Measurements from ENCODE around the gene LRIT1. TPM values are rescaled to one million over a fixed set of nuclear protein-coding genes. Genes with fewer than 3 reads are reported as not detected.

The LRIT1 gene
- total RNA-seq, 1 donor from 2014 or later: not detected

- DNase-seq (ENCODE audit: low read depth, low spot score): peak; percentile 41
- H3K27ac Mint-ChIP-seq (ENCODE audit: unreplicated experiment): peak within 1 kb of the TSS; percentile 52
- peaks cover 5% of the 10 kb centered on the region for H3K27me3 Mint-ChIP-seq (ENCODE audit: low read depth)
- TF ChIP-seq CTCF (conservative IDR thresholded peaks at IDR 0.05): no peak
- H3K4me3 Mint-ChIP-seq: peak within 1 kb of the TSS; percentile 70
- peaks cover 30% of the 10 kb centered on the region for H3K4me1 Mint-ChIP-seq
- H3K36me3 Mint-ChIP-seq (ENCODE audit: low read depth): no peaks in the 10 kb centered on the region
- no peaks in the 10 kb centered on the region for H3K9me3 Mint-ChIP-seq
These were observed 3.4 kb upstream of the LRIT1 start, which contains the start of gene RGR for GRCh38 chr10:84244651-84245270. TSS of gene RGR (plus strand) at chr10:84245053. CDS start at chr10:84245091, 38 bp downstream.

DNA sequence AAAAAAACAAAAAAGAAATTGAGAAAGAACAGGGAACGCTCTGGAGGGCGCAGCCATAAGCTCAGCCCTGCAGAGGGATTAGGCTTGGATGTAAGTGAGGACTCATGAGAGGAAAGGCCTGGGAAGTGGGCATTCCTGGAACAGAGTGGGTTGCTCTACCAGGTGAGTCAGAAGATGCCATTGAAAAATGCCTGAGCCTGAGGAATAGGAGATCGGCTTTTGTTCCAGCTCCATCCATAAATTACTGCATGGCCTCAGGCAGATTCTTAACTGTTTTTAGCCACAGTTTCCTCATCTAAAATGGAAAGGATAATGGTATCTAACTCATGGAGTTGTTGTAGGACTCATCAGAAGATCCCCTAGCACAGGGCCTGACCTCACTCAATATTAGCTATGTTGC, 2.4 kb upstream of the LRIT1 start:
- Mint-ChIP-seq H3K4me3 (no peak overlapping the region), H3K4me1 (peaks cover 30% of the 10 kb centered on the region), H3K9me3 (no peaks in the 10 kb centered on the region), H3K27me3 (ENCODE audit: low read depth) (peaks cover 5% of the 10 kb centered on the region), H3K36me3 (ENCODE audit: low read depth) (no peaks in the 10 kb centered on the region), H3K27ac (ENCODE audit: unreplicated experiment) (no peak overlapping the region)
- no peak for TF ChIP-seq CTCF (conservative IDR thresholded peaks at IDR 0.05)
- DNase-seq (ENCODE audit: low read depth, low spot score): no peak

- no peaks in the 10 kb centered on the region for H3K9me3 Mint-ChIP-seq
- peaks cover 9% of the 10 kb centered on the region for H3K27me3 Mint-ChIP-seq (ENCODE audit: low read depth)
- H3K4me1 Mint-ChIP-seq: peaks cover 7% of the 10 kb centered on the region
- no peak for TF ChIP-seq CTCF (conservative IDR thresholded peaks at IDR 0.05)
- DNase-seq (ENCODE audit: low read depth, low spot score): no peak
- H3K36me3 Mint-ChIP-seq (ENCODE audit: low read depth): no peaks in the 10 kb centered on the region
- H3K4me3 Mint-ChIP-seq: no peak overlapping the region
- H3K27ac Mint-ChIP-seq (ENCODE audit: unreplicated experiment): no peak overlapping the region
These were observed 2.4 kb downstream of the LRIT1 start for GRCh38 chr10:84238909-84239308.

GRCh38 chr10:84237199-84238051, 3.9 kb downstream of the LRIT1 start:
- H3K27ac Mint-ChIP-seq (ENCODE audit: unreplicated experiment): no peak overlapping the region
- TF ChIP-seq CTCF (conservative IDR thresholded peaks at IDR 0.05): peak; percentile 42
- H3K9me3 Mint-ChIP-seq: no peaks in the 10 kb centered on the region
- no peaks in the 10 kb centered on the region for H3K4me1 Mint-ChIP-seq
- DNase-seq (ENCODE audit: low read depth, low spot score): no peak
- H3K36me3 Mint-ChIP-seq (ENCODE audit: low read depth): no peaks in the 10 kb centered on the region
- H3K4me3 Mint-ChIP-seq: no peak overlapping the region
- peaks cover 9% of the 10 kb centered on the region for H3K27me3 Mint-ChIP-seq (ENCODE audit: low read depth)

- H3K36me3 Mint-ChIP-seq (ENCODE audit: low read depth): no peaks in the 10 kb centered on the region
- H3K4me1 Mint-ChIP-seq: no peaks in the 10 kb centered on the region
- no peaks in the 10 kb centered on the region for H3K9me3 Mint-ChIP-seq
- no peak for DNase-seq (ENCODE audit: low read depth, low spot score)
- TF ChIP-seq CTCF (conservative IDR thresholded peaks at IDR 0.05): no peak
- no peak overlapping the region for H3K27ac Mint-ChIP-seq (ENCODE audit: unreplicated experiment)
- peaks cover 9% of the 10 kb centered on the region for H3K27me3 Mint-ChIP-seq (ENCODE audit: low read depth)
- H3K4me3 Mint-ChIP-seq: no peak overlapping the region
These were observed 4.5 kb downstream of the LRIT1 start for GRCh38 chr10:84236807-84237198.
